Measurements from ENCODE around the gene ZNF821. TPM values are rescaled to one million over a fixed set of nuclear protein-coding genes. Genes with fewer than 3 reads are reported as not detected.

ZNF821 gene
- total RNA-seq, 1 experiment from 2014 or later = 6.4 TPM

GRCh38 chr16:71882505-71883167, 1.3 kb downstream of the ZNF821 start:
- H3K27ac ChIP-seq (ENCODE audit: low read length) = no peak overlapping the region
- TF ChIP-seq CTCF (IDR thresholded peaks at IDR 0.05) (peak; percentile 83), REST (IDR thresholded peaks at IDR 0.05; ENCODE audit: insufficient read depth in 1 of 2, low read depth in 2 of 2, low read length in 1 of 2) (no peak), TCF7L2 (IDR thresholded peaks at IDR 0.05; ENCODE audit: low read depth, low read length) (peak; percentile 92), SIN3A (IDR thresholded peaks at IDR 0.05; ENCODE audit: borderline replicate concordance, insufficient read depth, low read depth, low read length) (no peak)
- no peaks in the 10 kb centered on the region for H3K36me3 ChIP-seq (ENCODE audit: control insufficient read depth, insufficient read depth, low read length)
- DNase-seq (ENCODE audit: low read depth, low spot score) (peak; percentile 62), ATAC-seq (peak; percentile 63)
- H3K27me3 ChIP-seq (ENCODE audit: control insufficient read depth, insufficient read depth, low read length) = no peaks in the 10 kb centered on the region
- H3K4me3 ChIP-seq (ENCODE audit: low read depth in 2 of 2, low read length in 2 of 2) = peak overlapping the region; percentile 77 to 80
- POLR2A ChIA-PET = interaction anchor here (0.5 kb wide), 1 partner anchor 8 kb away, joined by 8 read pairs; no protein-coding TSS in a partner anchor
- peaks cover 6% of the 10 kb centered on the region for H3K4me1 ChIP-seq (ENCODE audit: control insufficient read depth, insufficient read depth, low read length)
- CTCF ChIA-PET = interaction anchor here (0.6 to 2.3 kb wide), 7 partner anchors 8 to 272 kb away, joined by 3 to 10 read pairs (median 3); no protein-coding TSS in a partner anchor
- intact Hi-C loops (cut with micrococcal nuclease; ENCODE audit: unreplicated experiment) = no loop called here
- BruUV-seq (replicated peaks) = TSS peak; percentile 76
- in situ Hi-C loops (cut with HindIII; ENCODE audit: low pct_unique_long_range_greater_than_20kb, low sequenced_read_pairs) = no loop called here
- no peaks in the 10 kb centered on the region for H3K9me3 ChIP-seq (ENCODE audit: control insufficient read depth, insufficient read depth, low read depth, low read length)

GRCh38 chr16:71880176-71880575, 3.8 kb downstream of the ZNF821 start:
- TF ChIP-seq SIN3A (IDR thresholded peaks at IDR 0.05; ENCODE audit: borderline replicate concordance, insufficient read depth, low read depth, low read length) (no peak), TCF7L2 (IDR thresholded peaks at IDR 0.05; ENCODE audit: low read depth, low read length) (no peak), CTCF (IDR thresholded peaks at IDR 0.05) (no peak), POLR2AphosphoS5 (IDR thresholded peaks at IDR 0.05; ENCODE audit: low read depth, low read length) (no peak), REST (IDR thresholded peaks at IDR 0.05; ENCODE audit: insufficient read depth in 1 of 2, low read depth in 2 of 2, low read length in 1 of 2) (no peak)
- BruUV-seq (replicated peaks) = no TSS peak
- ChIA-PET POLR2A (no interaction called here), CTCF (no interaction called here)
- H3K9me3 ChIP-seq (ENCODE audit: control insufficient read depth, insufficient read depth, low read depth, low read length) = no peaks in the 10 kb centered on the region
- H3K4me1 ChIP-seq (ENCODE audit: control insufficient read depth, insufficient read depth, low read length) = peaks cover 6% of the 10 kb centered on the region
- no peak overlapping the region for H3K27ac ChIP-seq (ENCODE audit: low read length)
- no peak overlapping the region for H3K4me3 ChIP-seq (ENCODE audit: low read depth in 2 of 2, low read length in 2 of 2)
- in situ Hi-C loops (cut with HindIII; ENCODE audit: low pct_unique_long_range_greater_than_20kb, low sequenced_read_pairs) = no loop called here
- DNase-seq (ENCODE audit: low read depth, low spot score) = no peak
- no peak for ATAC-seq
- H3K27me3 ChIP-seq (ENCODE audit: control insufficient read depth, insufficient read depth, low read length) = no peaks in the 10 kb centered on the region
- intact Hi-C loops (cut with micrococcal nuclease; ENCODE audit: unreplicated experiment) = no loop called here
- H3K36me3 ChIP-seq (ENCODE audit: control insufficient read depth, insufficient read depth, low read length) = no peaks in the 10 kb centered on the region
